Activated naive CD4-positive, alpha-beta T cell treated with anti-CD3 and anti-CD28 coated beads, Interleukin-2, amount 50 U/mL, for 16 hours (primary cell): ENCODE results near the gene RIGI.
"Not testable (repeated sequence)": the region's sequence is repeated elsewhere in the genome, so short reads cannot be mapped to it uniquely, and the experiment has no call there.

Experiments used
- DNase-seq: peaks from one replicate; pipeline ENCODE4 v3.0.0-alpha.2; 2020

RIGI gene

DNA sequence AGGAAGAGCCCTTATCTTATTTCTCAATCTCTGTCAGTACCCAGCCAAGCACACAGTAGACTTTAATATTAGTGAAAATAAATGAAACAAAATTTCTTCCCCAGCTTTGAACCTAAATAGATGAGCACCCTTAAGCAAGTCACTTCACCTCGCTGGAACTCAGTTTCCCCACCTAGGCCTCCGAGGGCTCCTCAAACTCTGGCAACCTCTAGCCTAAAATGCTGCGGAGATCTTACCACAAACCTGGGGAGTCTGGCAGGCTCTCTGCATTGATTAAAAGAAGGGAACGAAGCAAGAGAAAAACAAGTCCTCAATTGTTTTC, 326 bp downstream of the RIGI start:
- no peak for DNase-seq

DNA sequence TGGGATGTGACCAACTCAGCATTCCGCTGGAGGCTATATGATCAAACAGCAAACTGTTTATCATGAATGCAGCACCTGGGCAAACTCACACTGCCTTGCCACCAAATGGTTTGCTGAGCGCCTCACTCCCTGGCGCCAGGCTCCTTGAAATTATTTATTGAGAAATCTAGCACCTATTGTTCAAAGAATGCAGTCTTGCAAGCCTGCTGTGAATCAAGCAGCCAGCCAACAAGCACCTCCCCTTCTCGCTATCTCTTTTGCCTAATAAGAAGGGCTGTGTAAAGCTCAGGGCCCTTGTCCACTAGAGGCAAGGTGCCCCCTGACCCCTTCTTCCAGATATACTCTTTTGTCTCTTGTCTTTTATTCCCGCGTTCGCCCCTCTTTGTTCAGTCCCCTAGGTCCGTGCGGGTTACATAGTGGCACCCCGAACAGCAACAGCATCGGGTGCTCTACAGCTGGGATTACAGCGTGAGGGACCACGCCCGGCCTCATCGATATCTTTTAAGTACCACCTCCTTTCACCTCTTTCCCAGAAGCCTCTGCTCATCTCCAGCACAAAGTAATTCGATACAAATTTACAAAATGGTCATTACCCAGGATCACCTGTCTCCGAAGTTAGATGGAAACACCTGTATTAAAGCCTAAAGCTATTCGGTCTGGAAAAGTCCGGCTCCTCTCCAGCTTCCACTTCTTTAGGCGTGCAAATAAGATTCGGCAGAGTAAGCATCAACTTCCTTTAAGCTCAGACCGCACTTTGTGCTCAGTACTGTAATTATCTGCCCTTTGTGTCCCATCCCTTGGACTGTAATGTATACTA, 896 bp downstream of the RIGI start:
- peak; percentile 21 for DNase-seq

GRCh38 chr9:32524558-32524891, 1.5 kb downstream of the RIGI start:
- DNase-seq = not testable (repeated sequence)

GRCh38 chr9:32523910-32524309, 2.1 kb downstream of the RIGI start:
- DNase-seq = no peak

- DNase-seq = no peak
Measured at GRCh38 chr9:32518276-32518675, 7.7 kb downstream of the RIGI start.

DNA sequence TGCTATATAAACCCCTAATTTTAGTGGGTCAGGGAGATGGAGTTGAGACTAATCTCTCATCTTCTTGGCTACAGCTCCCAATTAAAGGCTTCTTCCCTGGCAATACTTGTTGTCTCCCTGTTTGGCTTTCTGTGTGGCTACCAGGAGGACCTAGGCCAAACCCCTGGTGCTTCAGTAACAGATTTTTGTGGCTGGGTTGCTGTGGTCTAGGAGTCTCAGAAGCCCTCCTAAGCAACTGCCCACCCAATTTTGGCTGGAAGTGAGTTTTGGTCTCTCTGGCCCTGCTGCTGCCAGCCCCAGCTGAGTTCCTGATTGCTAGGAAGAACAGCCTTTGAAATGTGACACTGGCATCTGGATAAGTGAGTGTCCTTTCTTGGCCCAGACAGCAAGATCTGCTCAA, 9.8 kb downstream of the RIGI start:
- DNase-seq = no peak

DNA sequence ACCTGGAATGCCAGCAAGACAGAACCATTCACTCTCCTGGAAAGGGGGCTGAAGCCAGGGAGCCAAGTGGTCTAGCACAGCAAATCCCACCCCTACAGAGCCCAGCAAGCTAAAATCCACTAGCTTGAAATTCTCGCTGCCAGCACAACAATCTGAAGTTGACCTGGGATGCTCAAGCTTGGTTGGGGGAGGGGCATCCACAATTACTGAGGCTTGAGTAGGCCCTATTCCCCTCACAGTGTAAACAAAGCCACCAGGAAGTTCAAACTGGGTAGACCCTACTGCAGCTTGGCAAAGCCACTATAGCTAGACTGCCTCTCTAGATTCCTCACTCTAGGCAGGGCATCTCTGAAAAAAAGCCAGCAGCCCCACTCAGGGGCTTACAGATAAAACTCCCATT, 17.3 kb downstream of the RIGI start:
- DNase-seq = no peak

GRCh38 chr9:32503008-32503407, 23.0 kb downstream of the RIGI start:
- DNase-seq = no peak

DNA sequence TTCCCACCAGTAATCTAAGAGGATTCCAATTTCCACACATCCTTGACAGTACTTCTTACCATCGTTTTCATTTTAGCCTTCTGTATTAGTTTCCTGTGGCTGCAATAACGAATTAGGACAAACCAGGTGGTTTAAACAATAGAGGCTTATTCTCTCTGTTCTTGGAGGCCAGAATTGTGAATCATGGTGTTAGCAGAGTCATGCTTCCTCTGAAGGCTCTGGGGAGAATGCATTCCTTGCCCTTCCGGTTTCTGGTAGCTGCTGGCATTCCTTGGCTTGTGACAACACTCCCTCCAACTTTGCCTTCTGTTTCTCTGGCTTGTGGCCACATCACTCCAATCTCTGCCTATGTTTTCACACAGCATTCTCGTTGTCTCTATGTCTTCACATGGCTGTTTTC, 23.5 kb downstream of the RIGI start:
- DNase-seq = no peak

DNA sequence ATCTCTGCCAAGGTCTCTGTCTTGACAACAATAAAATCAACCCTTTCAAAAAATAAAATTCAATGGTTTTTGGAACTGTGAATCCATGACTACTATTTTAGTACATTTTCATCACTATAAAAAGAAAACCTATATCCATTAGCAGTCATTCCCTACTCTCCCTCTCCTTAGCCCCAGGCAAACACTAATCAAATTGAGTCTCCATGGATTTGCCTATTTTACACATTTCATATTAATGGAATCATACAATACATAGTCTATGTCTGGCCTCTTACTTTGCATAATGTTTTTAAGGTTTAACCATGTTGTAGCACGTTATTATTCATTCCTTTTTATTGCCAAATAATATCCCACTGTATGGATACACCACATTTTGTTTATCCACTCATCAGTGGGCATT, 24.1 kb downstream of the RIGI start:
- no peak for DNase-seq

DNA sequence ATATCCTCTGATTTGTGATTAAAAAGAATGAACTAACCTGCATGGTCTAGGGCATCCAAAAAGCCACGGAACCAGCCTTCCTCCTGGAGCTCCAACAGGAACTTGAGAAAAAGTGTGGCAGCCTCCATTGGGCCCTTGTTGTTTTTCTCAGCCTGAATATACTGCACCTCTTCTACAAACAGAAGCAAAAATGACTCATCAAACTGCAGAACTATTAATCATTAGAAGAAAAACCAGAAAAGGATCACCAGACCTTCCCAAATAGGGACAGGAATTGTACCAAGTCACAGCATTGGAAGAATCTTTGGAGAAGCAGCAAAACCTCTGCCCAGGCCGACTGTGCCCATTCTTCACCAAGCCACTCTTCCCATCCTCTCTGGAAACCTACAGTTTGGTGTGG, 25.2 kb downstream of the RIGI start:
- DNase-seq = no peak

DNA sequence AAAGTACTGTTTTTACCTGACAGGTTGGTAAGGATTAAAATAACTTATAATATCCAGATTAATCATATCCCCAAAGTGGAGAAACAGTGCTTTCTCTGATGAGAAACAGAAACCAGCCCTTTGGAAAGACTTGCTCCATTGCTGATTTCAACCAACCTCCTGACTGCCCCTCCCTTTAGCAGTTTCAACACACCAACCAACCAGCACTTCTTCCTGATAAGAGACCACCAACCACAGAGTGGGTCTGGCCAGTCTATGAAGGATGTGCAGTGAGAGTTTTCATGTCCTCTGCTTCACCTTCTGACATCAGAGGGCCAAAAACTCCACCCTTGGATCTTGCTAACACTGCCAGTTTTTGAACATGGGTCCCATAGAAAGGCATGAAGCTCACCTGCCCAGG, 28.1 kb downstream of the RIGI start:
- DNase-seq = no peak

DNA sequence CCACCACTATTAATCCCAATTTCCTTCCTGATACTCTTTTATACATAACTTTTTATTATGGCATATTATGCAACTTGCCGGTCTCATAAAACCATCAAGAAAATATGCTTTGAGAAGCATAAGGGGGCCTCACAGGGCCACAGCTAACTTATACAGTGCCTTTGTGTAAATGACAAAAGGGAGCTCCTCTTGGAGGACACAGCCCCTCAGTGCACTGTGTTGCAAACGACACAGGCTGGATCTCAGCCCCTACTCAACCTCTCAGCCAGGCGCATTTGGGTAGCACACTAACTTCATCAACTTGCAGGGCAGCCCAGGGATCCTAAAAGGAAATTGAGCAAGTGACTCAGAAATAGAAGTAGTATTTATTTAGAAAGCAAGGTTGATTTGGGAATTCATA, 35.4 kb downstream of the RIGI start:
- DNase-seq = no peak

DNA sequence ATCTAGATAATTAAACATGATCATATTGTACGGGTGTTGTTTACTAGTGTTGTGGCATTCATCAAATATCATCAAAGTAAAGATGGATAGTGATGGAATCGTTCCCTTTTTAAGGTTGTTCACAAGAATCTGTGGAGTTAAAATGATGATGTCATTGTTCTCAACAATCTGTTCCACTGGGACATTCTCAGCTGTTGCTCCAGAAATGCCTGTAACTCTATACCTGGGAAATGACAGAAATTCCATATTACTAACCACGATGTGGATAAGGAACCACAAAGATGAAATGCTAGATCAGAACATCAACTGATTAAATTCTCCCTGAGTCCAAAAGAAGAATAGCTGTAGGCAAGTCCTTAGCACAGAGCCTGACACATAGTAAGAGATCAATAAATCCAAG, 38.0 kb downstream of the RIGI start:
- no peak for DNase-seq

DNA sequence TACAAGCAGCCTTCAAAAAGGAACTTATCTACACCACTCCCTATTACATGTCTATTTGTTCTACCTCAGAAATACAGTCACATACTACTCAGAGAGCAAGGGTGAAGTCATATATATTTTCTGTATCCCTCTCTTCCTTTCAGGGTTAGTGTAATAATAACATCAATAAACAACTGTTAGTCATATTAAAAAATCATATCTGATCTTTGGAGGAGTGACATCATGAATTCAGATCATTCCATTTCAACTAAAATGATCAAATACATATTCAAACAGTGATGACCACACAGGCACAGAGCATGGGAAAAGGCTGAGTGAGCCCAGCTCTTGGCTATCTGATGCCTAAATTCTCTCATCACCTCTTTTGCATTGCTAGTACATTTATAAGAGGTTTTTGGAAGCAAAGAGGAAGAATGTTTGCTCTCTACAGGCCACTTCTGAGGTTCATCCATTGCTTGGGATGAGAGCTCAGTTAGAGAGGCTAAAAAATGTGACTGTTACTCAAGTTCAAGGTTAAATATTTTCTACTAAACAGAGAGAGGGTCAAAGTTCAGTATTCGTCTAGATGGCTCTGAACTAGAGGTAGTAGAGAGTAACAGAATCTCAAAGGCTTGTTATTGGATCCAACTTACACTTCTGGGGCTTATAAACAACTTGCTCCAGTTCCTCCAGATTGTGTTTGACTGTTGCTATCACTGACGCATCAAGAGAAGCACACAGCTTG, 39.0 kb downstream of the RIGI start:
- no peak for DNase-seq

DNA sequence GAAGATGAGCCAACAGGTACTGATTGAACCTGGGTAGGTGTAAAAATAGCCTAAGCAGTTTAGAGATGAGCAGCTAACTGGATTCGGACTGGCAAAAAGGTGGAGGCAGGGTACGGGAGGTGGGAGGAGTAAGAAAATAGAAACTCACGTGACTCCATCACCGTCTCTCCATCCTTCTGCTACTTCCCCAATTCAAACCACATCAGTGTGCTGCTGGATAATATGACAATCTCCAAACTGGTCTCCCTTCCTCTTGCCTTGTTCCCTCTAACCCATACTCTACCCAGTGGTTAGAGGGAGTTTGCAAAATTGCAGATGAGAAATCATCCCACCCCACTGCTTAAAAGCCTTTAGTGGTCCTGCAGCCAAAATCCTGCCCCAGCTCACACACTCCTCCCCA, 42.7 kb downstream of the RIGI start:
- DNase-seq = no peak
